Panc1 (cell line): ENCODE results near the gene EGR4. TPM values are rescaled to one million over a fixed set of nuclear protein-coding genes. Genes with fewer than 3 reads are reported as not detected.

Source experiments
- ATAC-seq: fragments of 200-7000 bp; cut with Tn5 transposase; 2 replicates; pipeline ENCODE4 v1.9.1; 2020; ENCODE audit warnings: mild to moderate bottlenecking, moderate library complexity
- BruUV-seq: library from RNA; stranded (reverse); fragments of 400-500 nt; replicated peaks from 2 replicates; lab custom pipeline; 2021; lab: Mats Ljungman, UMichigan
- CTCF ChIA-PET: fragments of 300-600 bp; sonication (Branson Sonifier 250); formaldehyde crosslinking; loops from one replicate; lab custom pipeline; 2022; ENCODE audit warnings: antibody characterized with exemption; lab: Charles Lee
- POLR2A ChIA-PET: fragments of 300-600 bp; sonication (Branson Sonifier 250); formaldehyde crosslinking; loops from one replicate; lab custom pipeline; 2022; ENCODE audit warnings: antibody characterized with exemption; lab: Charles Lee
- DNase-seq: peaks from one replicate; pipeline ENCODE4 v3.0.0-alpha.2; 2010; ENCODE audit warnings: low read depth, low spot score
- H3K27ac ChIP-seq: 2 replicates; pipeline ENCODE4 v1.5.1; 2011; ENCODE audit warnings: mild to moderate bottlenecking, low read length, inconsistent platforms
- H3K27me3 ChIP-seq: fragments of 200-500 bp; sonication (Bioruptor generic); 2 replicates; pipeline ENCODE4 v1.6.0; 2014; ENCODE audit warnings: low read length, inconsistent platforms; ENCODE audit not compliant: control insufficient read depth, insufficient read depth
- H3K36me3 ChIP-seq: fragments of 200-500 bp; sonication (Bioruptor generic); 2 replicates; pipeline ENCODE4 v1.5.1; 2014; ENCODE audit warnings: inconsistent platforms, mild to moderate bottlenecking, low read length, moderate library complexity; ENCODE audit not compliant: control insufficient read depth, insufficient read depth
- H3K4me1 ChIP-seq: 2 replicates; pipeline ENCODE4 v1.5.1; 2011; ENCODE audit warnings: inconsistent platforms, mild to moderate bottlenecking, low read length, moderate library complexity; ENCODE audit not compliant: control insufficient read depth, insufficient read depth
- H3K4me3 ChIP-seq, 2 experiments: 2 replicates each; pipeline ENCODE4 v1.5.1; 2011 to 2012; ENCODE audit warnings: low read depth in 2 of 2, low read length in 2 of 2, mild to moderate bottlenecking in 2 of 2, inconsistent platforms in 1 of 2, moderate library complexity in 1 of 2
- H3K9me3 ChIP-seq: fragments of 200-500 bp; sonication (Bioruptor generic); 2 replicates; pipeline ENCODE4 v1.5.1; 2014; ENCODE audit warnings: low read depth, mild to moderate bottlenecking, inconsistent platforms, low read length, moderate library complexity; ENCODE audit not compliant: control insufficient read depth, insufficient read depth
- CTCF ChIP-seq: fragments of 450-650 bp; IDR thresholded peaks from 2 replicates; pipeline ENCODE4 v1.5.1; 2017; ENCODE audit warnings: mild to moderate bottlenecking
- POLR2AphosphoS5 ChIP-seq: IDR thresholded peaks from 2 replicates; pipeline ENCODE4 v1.6.1; 2012; ENCODE audit warnings: mild to moderate bottlenecking, low read depth, low read length, moderate library complexity
- REST ChIP-seq, 2 experiments: IDR thresholded peaks; 2 replicates each; pipeline ENCODE4 v1.6.1; 2011 to 2012; ENCODE audit warnings: low read depth in 2 of 2, control low read depth in 1 of 2, low read length in 1 of 2, mild to moderate bottlenecking in 1 of 2, moderate library complexity in 1 of 2; ENCODE audit not compliant: insufficient read depth in 1 of 2
- SIN3A ChIP-seq: IDR thresholded peaks from 2 replicates; pipeline ENCODE4 v1.6.1; 2012; ENCODE audit warnings: low read depth, mild to moderate bottlenecking, low read length, moderate library complexity, borderline replicate concordance; ENCODE audit not compliant: insufficient read depth
- TCF7L2 ChIP-seq: IDR thresholded peaks from 2 replicates; pipeline ENCODE4 v1.6.1; 2011; ENCODE audit warnings: mild to moderate bottlenecking, low read depth, low read length, inconsistent platforms
- in situ Hi-C: cut with HindIII; loops from 2 replicates; pipeline ENCODE4 v1.10.0; 2016; ENCODE audit warnings: low sequenced_read_pairs, low pct_unique_long_range_greater_than_20kb
- intact Hi-C: fragments of 100-400 bp; cut with micrococcal nuclease; formaldehyde crosslinking; loops from one replicate; pipeline ENCODE4 v1.10.0; 2022; ENCODE audit not compliant: unreplicated experiment
- total RNA-seq: library from RNA; stranded (reverse); gene quantifications from one replicate; pipeline ENCODE4 v1.2.1, GENCODE V29; 2021; ENCODE audit not compliant: unreplicated experiment

The EGR4 gene
- total RNA-seq, 1 experiment from 2014 or later = 0.08 TPM

GRCh38 chr2:73297586-73297985, 4.2 kb upstream of the EGR4 start:
- DNase-seq = no peak
- Histone ChIP-seq H3K36me3 (no peaks in the 10 kb centered on the region), H3K27me3 (peaks cover 42% of the 10 kb centered on the region), H3K27ac (no peak overlapping the region), H3K4me3 (no peak overlapping the region), H3K4me1 (0 out of 2 replicates have a peak, but pooled peaks cover 2% of the 10 kb centered on the region), H3K9me3 (no peaks in the 10 kb centered on the region)
- ATAC-seq = no peak
- no TSS peak for BruUV-seq
- TF ChIP-seq SIN3A = no peak
- no peak for TF ChIP-seq REST (IDR thresholded peaks at IDR 0.05; ENCODE audit: insufficient read depth in 1 of 2, low read depth in 2 of 2, low read length in 1 of 2)
- no peak for TF ChIP-seq CTCF
- in situ Hi-C loops = loop anchor here (10.0 kb wide), 1 partner anchor 63 kb away; the partner anchor contains the start of genes CCT7 and PRADC1
- ChIA-PET POLR2A (no interaction called here), CTCF (no interaction called here)
- intact Hi-C loops = no loop called here

- Histone ChIP-seq H3K36me3 (no peaks in the 10 kb centered on the region), H3K27me3 (peaks cover 42% of the 10 kb centered on the region), H3K9me3 (no peaks in the 10 kb centered on the region), H3K4me3 (no peak overlapping the region), H3K27ac (no peak overlapping the region), H3K4me1 (0 out of 2 replicates have a peak, but pooled peaks cover 2% of the 10 kb centered on the region)
- ChIA-PET POLR2A (no interaction called here), CTCF (no interaction called here)
- no TSS peak for BruUV-seq
- intact Hi-C loops = no loop called here
- in situ Hi-C loops = loop anchor here (10.0 kb wide), 1 partner anchor 62 kb away; the partner anchor contains the start of genes CCT7 and PRADC1
- no peak for DNase-seq
- TF ChIP-seq CTCF = no peak
- TF ChIP-seq POLR2AphosphoS5 = no peak
- no peak for TF ChIP-seq REST (IDR thresholded peaks at IDR 0.05; ENCODE audit: insufficient read depth in 1 of 2, low read depth in 2 of 2, low read length in 1 of 2)
- no peak for TF ChIP-seq TCF7L2
- no peak for TF ChIP-seq SIN3A
- ATAC-seq = no peak
These were observed 3.8 kb upstream of the EGR4 start for GRCh38 chr2:73297151-73297559.
